SIG-M5 treated with dmso at 0.1 percent for 504 hours (cell line): ENCODE data around the gene UBALD1.
"Not testable (repeated sequence)": the region's sequence is repeated elsewhere in the genome, so short reads cannot be mapped to it uniquely, and the experiment has no call there.

Experiments
- DNase-seq: peaks from one replicate; lab custom pipeline; 2025; ENCODE audit not compliant: unreplicated experiment; lab: John Stamatoyannopoulos, UW

The UBALD1 gene

DNA sequence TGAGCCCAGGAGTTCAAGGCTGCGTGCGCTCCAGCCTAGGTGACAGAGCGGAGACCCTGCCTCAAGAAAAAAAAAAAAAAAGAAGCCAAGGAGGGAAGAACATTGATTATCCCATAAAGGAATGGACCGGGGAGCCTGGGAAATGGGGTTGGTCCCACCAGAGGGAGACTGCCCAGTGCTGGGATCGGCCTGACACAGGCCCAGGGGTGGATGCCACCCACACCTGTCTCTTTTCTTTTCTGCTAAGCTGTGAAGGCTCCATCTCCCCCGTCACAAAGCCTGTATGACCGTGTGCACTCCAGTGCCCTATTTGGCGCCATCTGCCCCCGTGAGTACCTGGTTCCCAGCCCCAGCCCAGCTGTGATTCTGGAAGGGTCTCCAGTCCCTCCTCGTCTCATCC is 15.7 kb downstream of the UBALD1 start:
- DNase-seq, result no peak

DNA sequence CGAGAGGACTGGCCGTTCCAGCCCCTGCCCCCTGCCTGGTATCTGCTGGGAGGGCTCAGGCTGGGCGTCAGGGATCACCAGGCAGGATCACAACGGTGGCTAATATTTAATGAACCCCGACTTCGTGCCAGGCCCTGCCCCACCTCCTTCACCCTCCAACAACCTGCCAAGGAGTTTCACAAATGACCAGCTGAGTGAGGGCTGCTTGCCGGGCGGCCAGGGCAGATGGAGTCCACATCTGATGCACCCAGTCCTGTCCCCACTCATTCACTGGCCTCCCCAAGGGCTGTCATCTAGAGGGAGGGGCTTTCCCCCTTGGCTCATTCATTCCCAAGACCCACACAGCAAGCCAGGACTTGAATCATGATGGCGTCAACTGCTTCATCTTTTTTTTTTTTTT is 17.5 kb downstream of the UBALD1 start:
- DNase-seq, result no peak

DNA sequence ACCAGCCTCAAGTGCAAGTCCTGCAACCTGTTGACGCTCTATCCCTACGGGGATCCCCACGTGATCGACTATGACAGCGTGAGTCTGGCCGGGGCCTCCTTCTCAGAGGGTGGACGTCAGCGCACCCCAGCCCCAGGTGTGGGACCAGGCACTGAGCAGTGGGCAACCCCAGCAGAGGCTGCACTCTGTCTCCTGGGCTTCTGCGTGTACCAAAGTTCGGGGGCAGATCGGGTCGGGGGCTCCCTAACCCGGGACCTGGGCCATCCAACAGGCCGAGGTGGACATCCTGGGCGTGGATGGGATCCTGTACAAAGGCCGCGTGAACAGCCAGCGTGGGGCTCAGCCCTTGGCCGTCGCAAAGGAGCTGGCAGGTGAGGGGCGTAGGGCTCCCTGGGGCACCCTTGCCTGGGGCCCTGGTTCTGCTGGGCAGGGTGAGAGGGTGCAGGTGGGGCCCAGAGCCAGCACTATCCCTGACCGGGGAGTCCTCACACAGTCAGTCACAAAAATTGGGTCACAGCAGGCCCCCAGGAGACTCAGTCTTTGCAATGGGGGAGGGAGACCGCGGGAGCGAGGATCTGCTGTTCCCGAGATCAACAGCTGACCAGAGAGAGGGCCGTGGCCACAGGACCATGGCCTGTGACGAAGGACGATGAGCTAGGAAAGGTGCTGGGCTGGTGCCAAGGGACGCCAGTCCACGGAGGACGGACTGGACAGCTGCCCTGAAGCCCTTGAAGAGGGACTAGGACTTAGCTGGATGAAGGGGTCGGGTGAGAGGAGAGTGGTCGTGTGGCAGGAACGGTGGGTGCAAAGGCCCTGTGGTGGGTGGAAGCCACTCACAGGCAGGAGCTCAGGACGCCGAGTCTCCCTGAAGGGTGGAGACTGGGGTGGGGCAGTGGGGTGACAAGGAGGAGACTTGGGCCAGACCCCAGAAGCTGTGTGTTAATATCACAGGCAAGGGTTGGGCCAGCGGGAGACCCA is 20.0 kb downstream of the UBALD1 start:
- no peak for DNase-seq

DNA sequence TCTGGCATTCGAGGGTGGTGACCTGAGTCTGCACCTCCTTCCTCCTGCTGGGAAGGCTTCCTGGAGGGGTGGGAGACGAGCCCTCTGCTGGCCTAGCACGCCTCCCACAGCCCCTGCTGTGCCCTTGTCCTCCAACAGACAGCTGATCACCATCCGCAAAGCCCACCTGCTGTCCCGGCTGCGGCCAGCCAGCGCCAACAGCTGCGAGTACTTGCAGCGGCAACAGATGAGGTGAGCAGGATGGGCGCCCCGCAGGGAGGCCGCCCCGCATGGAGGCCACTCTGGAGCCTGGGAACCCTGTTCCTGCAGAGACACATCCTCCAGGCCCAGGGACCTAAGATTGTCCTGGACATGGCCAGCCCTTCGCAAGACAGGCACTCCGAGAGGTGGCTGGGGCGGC is 21.6 kb downstream of the UBALD1 start:
- no peak for DNase-seq

DNA sequence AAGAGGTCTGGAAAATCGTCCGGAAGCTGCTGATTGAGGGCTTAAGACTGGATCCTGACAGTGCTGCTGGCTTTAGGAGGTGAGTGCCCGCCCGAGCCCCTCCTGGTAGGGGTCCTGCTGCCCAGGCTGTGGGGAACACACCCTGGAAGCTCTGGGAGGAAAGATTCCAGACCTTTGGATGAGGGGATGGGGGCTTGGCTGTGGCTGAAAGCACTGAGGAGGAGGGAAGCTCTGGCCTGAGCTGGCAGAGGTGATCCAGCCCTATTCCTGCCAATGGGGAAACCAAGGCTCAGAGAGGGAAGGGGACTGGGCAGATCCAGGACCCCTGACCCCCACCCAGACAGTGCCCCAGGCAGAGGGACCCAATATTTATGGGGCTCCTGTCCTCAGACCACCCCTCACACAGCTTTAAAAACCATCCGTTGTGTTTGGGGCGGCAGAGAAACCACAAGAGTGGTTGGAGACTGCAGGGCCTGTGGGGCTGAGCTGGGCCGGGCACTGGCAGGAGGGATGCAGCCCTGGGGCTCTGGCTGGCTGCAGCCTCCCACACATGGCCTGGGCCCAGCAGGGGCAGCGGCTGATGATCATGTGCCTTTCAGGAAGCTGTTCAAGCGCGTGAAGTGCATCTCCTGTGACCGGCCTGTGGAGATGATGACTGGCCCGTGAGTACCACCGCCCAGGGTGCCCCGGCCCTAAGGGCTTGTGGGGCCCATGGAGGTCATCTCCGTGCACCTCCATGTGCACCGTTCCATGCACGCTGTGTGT is 22.8 kb downstream of the UBALD1 start:
- DNase-seq, result no peak

DNA sequence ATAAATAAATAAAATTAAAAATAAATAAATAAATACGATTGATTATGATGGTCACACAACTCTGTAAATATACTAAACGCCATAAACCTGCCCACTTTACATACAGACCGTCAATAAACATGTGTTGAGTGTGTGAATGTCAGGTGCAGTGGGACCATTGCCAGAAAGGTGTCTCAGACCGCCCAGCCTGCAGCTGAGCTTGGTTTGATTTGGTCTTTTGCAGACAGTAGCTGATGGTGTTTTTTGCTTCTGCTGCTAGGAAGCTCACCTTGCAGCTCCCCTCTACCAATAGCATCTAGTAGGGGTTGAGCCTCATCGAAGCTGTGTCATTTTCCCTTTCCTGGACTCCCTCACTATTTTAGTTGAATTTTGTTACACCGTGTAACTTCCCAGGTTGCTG is 23.5 kb downstream of the UBALD1 start:
- DNase-seq, result no peak

DNA sequence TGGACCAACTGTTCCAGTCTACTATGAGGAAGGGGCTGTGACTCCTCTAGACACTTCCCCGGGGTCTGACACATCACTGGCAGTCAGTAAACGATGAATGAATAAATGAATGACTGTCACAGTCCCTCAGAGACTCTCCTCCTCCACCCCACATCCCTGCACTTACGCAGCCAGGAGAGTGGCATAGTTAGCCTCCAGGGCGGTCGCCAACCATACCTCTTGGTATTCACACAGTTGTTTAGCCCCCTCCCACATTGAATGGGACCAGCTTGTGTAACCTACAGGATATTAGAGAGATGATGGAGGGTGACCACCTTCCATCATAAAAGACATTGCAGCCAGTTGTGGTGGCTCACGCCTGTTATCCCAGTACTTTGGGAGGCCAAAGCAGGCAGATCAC is 25.7 kb downstream of the UBALD1 start:
- DNase-seq, result no peak

DNA sequence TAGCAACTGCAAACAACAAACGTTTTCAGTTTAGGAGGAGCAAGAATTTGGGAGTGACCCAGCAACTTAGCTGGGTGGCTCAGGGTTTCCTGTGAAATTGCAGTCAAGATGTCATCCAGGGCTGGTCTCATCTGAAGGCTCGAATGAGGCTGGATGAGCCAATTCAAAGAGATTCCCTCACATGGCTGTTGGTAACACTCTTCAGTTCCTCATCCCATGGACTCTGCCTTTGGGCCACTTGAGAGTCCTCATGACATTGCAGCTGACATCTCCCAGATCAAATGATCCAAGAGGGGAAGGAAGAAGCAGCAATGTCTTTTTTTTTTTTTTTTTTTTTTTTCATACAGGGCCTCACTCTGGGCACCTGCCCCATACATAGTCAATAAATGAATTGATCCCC is 26.3 kb downstream of the UBALD1 start:
- no peak for DNase-seq

DNA sequence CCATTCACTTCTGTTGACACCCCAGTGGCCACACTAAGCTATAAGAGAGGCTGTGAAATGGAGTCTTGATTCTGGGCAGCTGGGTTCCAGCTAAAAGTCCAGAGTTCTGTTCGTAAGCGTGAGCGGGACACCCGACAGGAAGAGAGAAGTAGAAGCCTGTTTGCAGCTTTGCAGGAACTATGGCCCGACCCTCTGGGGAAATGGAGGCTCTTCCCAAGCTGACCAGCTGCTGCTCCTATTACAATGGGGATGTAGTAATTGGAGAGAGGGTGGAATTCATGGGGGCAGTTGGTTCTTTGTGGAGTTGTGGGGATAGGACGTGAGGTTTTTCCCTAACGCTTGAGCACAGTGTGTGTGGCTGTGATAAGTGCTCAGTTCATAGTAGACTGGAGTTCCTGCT is 28.4 kb downstream of the UBALD1 start:
- DNase-seq, result no peak

DNA sequence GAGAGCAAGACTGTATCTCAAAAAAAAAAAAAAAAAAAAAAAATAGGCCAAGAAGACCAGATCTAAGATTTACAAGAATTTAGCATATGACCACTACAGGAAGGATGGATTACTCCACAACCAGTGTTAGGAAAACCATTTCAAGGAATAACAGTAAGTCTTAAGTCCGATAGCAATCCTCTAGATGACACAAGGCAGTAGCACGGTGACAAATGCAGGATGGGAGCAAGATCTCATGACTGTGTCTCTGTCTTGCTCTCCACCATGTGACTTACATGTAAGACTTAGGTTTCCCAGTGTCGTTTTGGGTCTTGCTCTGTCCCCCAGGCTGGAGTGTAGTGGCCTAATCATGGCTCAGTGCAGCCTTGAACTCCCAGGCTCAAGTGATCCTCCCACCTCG is 30.8 kb downstream of the UBALD1 start:
- DNase-seq, result no peak

DNA sequence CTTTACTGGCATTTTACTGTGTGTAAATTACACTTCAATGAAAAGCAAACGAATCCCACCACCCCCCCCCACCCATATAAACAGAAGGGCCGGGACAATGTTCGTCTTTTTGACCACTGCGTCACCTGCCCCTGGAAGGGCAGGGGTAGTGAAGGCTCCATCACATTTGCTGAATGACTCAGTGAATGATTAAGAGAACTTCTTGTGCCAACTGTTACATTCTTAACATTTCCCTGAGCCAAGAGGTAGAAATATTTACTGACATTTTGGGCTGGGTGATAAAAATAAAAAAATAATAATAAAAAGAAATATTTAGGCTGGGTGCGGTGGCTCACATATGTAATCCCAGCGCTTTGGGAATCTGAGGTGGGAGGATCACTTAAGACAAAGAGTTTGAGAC is 34.4 kb downstream of the UBALD1 start:
- no peak for DNase-seq

DNA sequence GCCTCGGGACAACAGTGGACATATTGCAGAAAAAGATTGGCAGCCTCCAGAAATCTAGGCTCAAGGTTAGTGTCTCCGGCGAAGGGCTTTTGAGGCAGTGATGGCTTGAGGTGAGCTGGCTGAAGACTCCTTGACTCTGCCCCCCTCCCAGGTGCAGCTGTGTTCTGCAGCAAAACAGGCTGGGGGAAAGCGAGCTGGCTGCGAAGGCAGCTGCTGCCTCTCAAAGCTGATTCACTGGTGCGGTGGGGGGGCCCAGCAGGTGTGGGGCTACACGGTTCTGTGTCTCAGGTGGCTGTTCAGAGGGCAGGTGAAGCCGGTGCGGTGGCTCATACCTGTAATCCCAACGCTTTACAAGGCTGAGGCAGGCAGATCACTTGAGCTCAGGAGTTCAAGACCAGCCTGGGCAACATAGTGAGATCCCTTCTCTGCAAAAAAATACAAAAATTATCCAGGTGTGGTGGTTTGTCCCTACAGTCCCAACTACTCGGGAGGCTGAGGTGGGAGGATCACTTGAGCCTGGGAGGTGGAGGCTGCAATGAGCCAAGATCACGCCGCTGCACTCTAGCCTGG is 35.6 kb downstream of the UBALD1 start:
- DNase-seq, result no peak

DNA sequence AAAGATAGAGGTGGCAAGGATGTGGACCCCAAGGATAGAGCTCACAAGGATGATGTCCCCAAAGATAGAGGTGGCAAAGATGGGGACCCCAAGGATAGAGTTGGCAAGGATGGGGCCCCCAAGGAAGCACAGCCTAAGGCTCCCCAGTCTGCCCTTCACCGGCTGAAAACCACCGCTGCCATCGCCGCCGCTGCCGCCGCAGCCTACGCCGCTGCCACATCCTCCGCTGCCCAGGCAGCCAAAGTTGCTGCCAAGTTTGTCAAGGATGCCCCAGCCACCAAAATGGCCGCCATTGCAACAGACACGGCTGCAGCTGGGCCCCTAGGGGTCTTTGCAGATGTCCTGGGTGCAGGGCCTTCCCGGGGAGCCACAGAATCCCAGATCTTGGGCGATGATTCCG is 38.7 kb downstream of the UBALD1 start:
- DNase-seq, result no peak

DNA sequence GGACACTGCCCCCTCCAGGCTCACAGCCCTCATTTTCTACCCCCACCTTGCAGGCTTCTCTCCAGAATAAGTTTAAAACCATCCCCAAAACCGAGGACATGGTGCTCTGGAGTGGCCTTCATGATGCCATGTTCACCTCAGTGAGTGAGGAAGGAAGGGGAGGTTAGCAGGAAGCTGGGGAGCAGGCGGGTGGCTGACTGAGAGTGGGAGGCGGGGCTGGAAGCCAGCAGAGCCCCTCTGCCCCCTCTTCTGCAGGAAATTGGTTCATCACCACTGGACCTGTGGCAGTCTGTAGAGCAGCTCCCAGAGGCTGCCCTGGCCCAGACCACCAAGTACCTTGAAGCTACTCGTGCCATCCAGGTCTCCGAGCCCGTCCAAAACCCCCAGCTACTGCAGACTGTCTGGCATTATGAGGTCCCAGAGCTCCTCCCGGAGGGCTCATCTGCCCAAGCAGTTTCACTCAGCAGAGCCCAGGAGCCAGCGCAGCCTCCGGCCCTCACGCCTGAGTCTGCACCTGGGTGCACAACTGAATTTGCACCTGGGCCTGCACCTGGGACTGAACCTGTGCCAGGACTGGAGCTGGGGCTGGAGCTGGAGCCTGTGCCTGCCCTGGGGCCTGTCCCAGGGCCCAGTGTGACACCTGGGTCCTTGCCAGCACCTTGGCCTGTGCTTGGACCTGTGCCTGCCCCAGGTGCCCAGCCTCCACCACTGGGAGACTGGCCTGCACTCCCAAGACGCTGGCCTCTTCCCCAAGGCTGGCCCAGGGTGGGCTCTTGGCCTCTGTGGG is 39.6 kb downstream of the UBALD1 start:
- DNase-seq, result no peak

DNA sequence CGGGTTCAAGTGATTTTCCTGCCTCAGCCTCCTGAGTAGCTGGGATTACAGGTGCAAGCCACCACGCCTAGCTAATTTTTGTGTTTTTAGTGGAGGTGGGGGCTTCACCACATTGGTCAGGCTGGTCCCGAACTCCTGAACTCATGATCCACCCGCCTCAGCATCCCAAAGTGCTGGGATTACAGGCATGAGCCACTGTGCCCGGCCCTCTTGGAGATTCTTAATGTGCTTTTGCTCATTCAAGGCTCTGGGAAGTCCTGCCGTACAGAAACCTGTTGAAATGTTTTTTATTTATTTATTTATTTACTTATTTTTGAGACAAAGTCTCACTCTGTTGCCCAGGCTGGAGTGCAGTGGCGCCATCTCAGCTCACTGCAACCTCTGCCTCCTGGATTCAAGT is 40.8 kb downstream of the UBALD1 start:
- DNase-seq, result not testable (repeated sequence)

DNA sequence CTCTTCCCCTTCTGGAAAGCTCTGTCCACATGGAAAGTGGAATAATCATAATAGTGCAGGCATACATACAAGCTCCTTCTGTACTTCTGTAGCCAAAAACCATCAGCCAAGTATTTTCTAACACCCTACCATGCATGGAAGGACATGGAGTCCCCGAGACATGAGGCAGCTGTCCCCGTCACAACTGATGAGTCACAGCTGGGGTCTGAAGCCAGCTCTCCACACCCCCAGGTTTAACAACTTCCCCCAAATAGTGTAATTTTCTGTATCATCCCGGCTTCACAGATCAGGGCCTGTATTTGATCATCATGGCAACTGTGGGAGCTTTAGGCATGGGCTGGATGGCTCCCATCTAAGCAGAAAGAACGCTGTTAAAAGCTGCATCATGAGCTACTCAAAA is 42.0 kb downstream of the UBALD1 start:
- peak; percentile 32 for DNase-seq

DNA sequence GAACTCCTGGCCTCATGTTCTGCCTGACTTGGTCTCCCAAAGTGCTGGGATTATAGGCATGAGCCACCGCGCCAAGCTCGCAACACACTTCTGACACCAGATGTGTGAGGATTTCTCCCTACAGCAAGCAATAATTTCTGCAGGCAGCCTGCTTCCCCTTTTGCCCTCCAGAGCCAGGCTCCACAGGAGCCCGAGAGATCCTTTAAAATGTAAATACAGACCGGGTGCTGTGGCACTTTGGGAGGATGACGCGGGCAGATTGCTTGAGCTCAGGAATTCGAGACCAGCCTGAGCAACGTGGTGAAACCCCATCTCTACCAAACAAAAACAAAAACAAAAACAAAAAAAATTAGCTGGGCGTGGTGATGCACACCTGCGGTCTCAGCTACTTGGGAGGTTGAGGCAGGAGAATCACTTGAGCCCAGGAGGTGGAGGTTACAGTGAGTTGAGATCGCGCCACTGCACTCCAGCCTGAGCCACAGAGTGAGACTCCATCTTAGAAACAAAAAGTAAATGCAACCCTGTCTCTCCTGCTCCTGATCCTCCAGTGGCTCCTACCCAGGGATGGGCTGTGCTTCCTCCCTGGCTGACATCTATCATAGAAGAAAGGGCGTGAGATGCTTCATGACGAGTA is 43.9 kb downstream of the UBALD1 start:
- DNase-seq, result no peak

DNA sequence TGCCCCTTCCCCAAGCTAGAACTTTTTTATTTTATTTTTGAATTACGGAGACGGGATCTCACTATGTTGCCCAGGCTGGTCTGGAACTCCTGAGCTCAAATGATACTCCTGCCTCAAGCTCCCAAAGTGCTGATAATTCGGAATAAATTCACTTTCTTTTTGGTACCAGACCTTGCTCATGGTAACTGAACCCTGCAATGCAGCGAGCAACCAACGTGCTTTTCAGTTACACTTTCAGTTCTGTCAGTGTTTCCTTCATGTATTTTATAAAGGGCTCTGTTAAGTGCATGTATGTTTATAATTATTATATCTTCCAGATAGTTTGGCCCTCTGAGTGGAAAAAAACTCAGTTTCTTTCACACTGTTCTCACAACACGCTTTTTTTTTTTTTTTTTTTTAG is 44.6 kb downstream of the UBALD1 start:
- DNase-seq, result no peak

DNA sequence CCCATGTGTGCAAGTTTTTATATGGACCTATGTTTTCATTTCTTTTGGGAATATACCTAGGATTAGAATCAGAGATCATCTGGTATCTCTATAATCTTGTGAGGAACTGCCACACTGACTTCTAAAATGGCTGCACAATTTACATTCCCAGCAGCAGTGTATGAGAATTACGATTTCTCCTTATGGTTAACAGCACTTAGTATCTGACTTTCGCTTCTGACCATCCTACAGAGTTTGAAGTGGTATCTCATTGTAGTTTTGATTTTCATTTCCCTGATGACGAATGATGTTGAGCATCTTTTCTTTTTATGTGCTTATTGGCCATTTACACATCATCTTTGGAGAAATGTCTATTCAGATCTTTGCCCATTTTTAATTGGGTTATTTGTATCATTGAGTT is 48.5 kb downstream of the UBALD1 start:
- no peak for DNase-seq

DNA sequence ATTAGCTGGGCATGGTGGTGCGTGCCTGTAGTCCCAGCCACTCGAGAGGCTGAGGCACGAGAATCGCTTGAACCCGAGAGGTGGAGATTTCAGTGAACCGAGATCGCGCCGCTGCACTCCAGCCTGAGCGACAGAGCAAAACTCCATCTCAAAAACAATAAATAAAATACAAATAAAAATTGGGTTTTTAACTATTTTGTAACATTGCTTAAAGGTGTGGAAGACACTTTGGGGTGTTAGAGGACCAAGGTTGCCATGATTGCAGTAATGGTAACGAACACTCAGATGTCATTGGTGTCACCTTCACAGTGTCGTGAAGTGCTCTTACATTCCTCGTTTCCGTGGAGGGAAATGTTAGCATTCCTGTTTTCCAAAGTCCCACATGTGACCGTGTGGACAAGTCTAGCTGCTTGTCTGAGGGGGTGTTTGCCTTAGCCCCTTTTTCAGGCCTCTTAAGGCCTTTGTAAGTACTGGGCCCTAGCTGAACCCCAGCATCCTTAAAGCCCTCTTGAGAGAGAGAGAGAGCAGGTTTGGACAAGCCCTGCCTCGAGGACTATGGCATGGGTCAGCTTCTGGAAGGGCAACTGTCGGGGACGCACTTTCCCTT is 49.9 kb downstream of the UBALD1 start:
- DNase-seq, result no peak
